ENCODE data around the gene COL15A1.

The COL15A1 gene

GRCh38 chr9:99062549-99062948, 118.8 kb downstream of the COL15A1 start:
- FAIRE-seq, result no peak

GRCh38 chr9:99063522-99063921, 119.8 kb downstream of the COL15A1 start:
- FAIRE-seq, result no peak

- FAIRE-seq, result no peak
Measured at GRCh38 chr9:99066571-99066970, 122.9 kb downstream of the COL15A1 start.

- no peak for FAIRE-seq
Measured at GRCh38 chr9:99069075-99069474, 125.4 kb downstream of the COL15A1 start.

- FAIRE-seq, result no peak
Measured at GRCh38 chr9:99069546-99069945, 125.8 kb downstream of the COL15A1 start.

- no peak for FAIRE-seq
Measured at GRCh38 chr9:99070681-99071080, 127.0 kb downstream of the COL15A1 start.

- no peak for FAIRE-seq
Measured at GRCh38 chr9:99071313-99072039, 127.8 kb downstream of the COL15A1 start.

- FAIRE-seq, result no peak
Measured at GRCh38 chr9:99072040-99072394, 128.3 kb downstream of the COL15A1 start.

GRCh38 chr9:99073347-99073746, 129.6 kb downstream of the COL15A1 start:
- no peak for FAIRE-seq

- FAIRE-seq, result no peak
Measured at GRCh38 chr9:99073985-99074901, 130.5 kb downstream of the COL15A1 start.

- no peak for FAIRE-seq
Measured at GRCh38 chr9:99074902-99075245, 131.2 kb downstream of the COL15A1 start.

- no peak for FAIRE-seq
Measured at GRCh38 chr9:99075246-99075912, 131.7 kb downstream of the COL15A1 start.

- FAIRE-seq, result no peak
Measured at GRCh38 chr9:99076030-99076429, 132.3 kb downstream of the COL15A1 start.

- FAIRE-seq, result no peak
Measured at GRCh38 chr9:99076483-99077171, 132.9 kb downstream of the COL15A1 start.

- FAIRE-seq, result no peak
Measured at GRCh38 chr9:99078717-99079116, 135.0 kb downstream of the COL15A1 start.

GRCh38 chr9:99079542-99079941, 135.8 kb downstream of the COL15A1 start:
- FAIRE-seq, result no peak

GRCh38 chr9:99083051-99083450, 139.3 kb downstream of the COL15A1 start:
- FAIRE-seq, result no peak

- FAIRE-seq, result no peak
Measured at GRCh38 chr9:99085949-99086948, 142.5 kb downstream of the COL15A1 start.

GRCh38 chr9:99087462-99087861, 143.8 kb downstream of the COL15A1 start:
- no peak for FAIRE-seq

- FAIRE-seq, result no peak
Measured at GRCh38 chr9:99090336-99091130, 146.8 kb downstream of the COL15A1 start.
